PC-3 (cell line): ENCODE results near the gene PMEPA1. TPM values are rescaled to one million over a fixed set of nuclear protein-coding genes. Genes with fewer than 3 reads are reported as not detected.

ENCODE experiments used
- ATAC-seq: fragments of 200-7000 bp; cut with Tn5 transposase; 2 replicates; pipeline ENCODE4 v1.9.1; 2020; ENCODE audit warnings: mild to moderate bottlenecking, moderate library complexity
- BruUV-seq: library from RNA; stranded (reverse); fragments of 400-500 nt; replicated peaks from 2 replicates; lab custom pipeline; 2021; lab: Mats Ljungman, UMichigan
- CTCF ChIA-PET: fragments of 300-600 bp; sonication (Branson Sonifier 250); formaldehyde crosslinking; loops from one replicate; lab custom pipeline; 2022; ENCODE audit warnings: antibody characterized with exemption; lab: Charles Lee
- POLR2A ChIA-PET: fragments of 300-600 bp; sonication (Branson Sonifier 250); formaldehyde crosslinking; loops from one replicate; lab custom pipeline; 2022; ENCODE audit warnings: antibody characterized with exemption; ENCODE audit not compliant: unreplicated experiment; lab: Charles Lee
- DNase-seq: peaks from one replicate; pipeline ENCODE4 v3.0.0-alpha.2; 2015
- H2AFZ ChIP-seq: fragments of 300-600 bp; sonication (generic); 2 replicates; pipeline ENCODE4 v1.6.0; 2016; ENCODE audit warnings: antibody characterized with exemption, low read length
- H3F3A ChIP-seq: fragments of 300-600 bp; sonication (generic); one replicate; pipeline ENCODE4 v1.6.0; 2017; ENCODE audit warnings: antibody characterized with exemption, low read length, control low read depth, mild to moderate bottlenecking; ENCODE audit not compliant: unreplicated experiment
- H3K27ac ChIP-seq: fragments of 300-600 bp; sonication (generic); 2 replicates; pipeline ENCODE4 v1.5.1; 2016; ENCODE audit warnings: mild to moderate bottlenecking, low read length
- H3K27me3 ChIP-seq: fragments of 300-600 bp; sonication (generic); 2 replicates; pipeline ENCODE4 v1.6.1; 2016; ENCODE audit warnings: low read length, mixed read lengths
- H3K36me3 ChIP-seq: fragments of 300-600 bp; sonication (generic); 2 replicates; pipeline ENCODE4 v1.6.1; 2016; ENCODE audit warnings: low read depth, mixed run types, low read length, mixed read lengths
- H3K4me1 ChIP-seq: fragments of 300-600 bp; sonication (generic); 2 replicates; pipeline ENCODE4 v1.5.1; 2016; ENCODE audit warnings: low read length; ENCODE audit not compliant: insufficient read depth
- H3K4me2 ChIP-seq: fragments of 300-600 bp; sonication (generic); 2 replicates; pipeline ENCODE4 v1.6.0; 2016; ENCODE audit warnings: low read length
- H3K4me3 ChIP-seq: fragments of 300-600 bp; sonication (generic); 2 replicates; pipeline ENCODE4 v1.5.1; 2016; ENCODE audit warnings: mild to moderate bottlenecking, low read length, mixed read lengths
- H3K79me2 ChIP-seq: fragments of 300-600 bp; sonication (generic); 2 replicates; pipeline ENCODE4 v1.6.1; 2017; ENCODE audit warnings: low read length, mixed read lengths
- H3K9ac ChIP-seq: fragments of 300-600 bp; sonication (generic); 2 replicates; pipeline ENCODE4 v1.6.0; 2016; ENCODE audit warnings: mild to moderate bottlenecking, low read length
- H3K9me2 ChIP-seq: fragments of 300-600 bp; sonication (generic); replicated peaks from 2 replicates; pipeline ENCODE4 v1.6.1; 2016; ENCODE audit warnings: mixed run types, low read length, mixed read lengths
- H3K9me3 ChIP-seq: fragments of 300-600 bp; sonication (generic); 2 replicates; pipeline ENCODE4 v1.6.1; 2016; ENCODE audit warnings: low read length, mixed read lengths
- H4K20me1 ChIP-seq: fragments of 300-600 bp; sonication (generic); 2 replicates; pipeline ENCODE4 v1.6.1; 2016; ENCODE audit warnings: low read length, mixed read lengths
- CTCF ChIP-seq: fragments of 300-600 bp; sonication (generic); conservative IDR thresholded peaks from 2 replicates; pipeline ENCODE4 v1.5.1; 2017; ENCODE audit warnings: antibody characterized with exemption, low read depth, mild to moderate bottlenecking, low read length
- EZH2 ChIP-seq: fragments of 300-600 bp; sonication (generic); IDR thresholded peaks from one replicate; pipeline ENCODE4 v1.6.1; 2017; ENCODE audit warnings: antibody characterized with exemption, mild to moderate bottlenecking, low read length; ENCODE audit not compliant: unreplicated experiment
- EZH2phosphoT487 ChIP-seq: fragments of 300-600 bp; sonication (generic); IDR thresholded peaks from 2 replicates; pipeline ENCODE4 v1.6.1; 2018; ENCODE audit warnings: mild to moderate bottlenecking, antibody characterized with exemption, low read length, borderline replicate concordance
- intact Hi-C: fragments of 100-400 bp; cut with micrococcal nuclease; formaldehyde crosslinking; loops from 2 replicates; pipeline ENCODE4 v1.9.0; 2023
- total RNA-seq: library from RNA; depleted of rRNA; stranded (reverse); fragments of >200 nt; gene quantifications from 2 replicates; pipeline ENCODE4 v1.2.3, GENCODE V29; 2014

Gene PMEPA1
- total RNA-seq, 1 experiment from 2014 or later: 21.9 TPM

- Histone ChIP-seq H3K4me3 (no peak overlapping the region), H3K27me3 (no peaks in the 10 kb centered on the region), H3K9me2 (no peaks in the 10 kb centered on the region), H2AFZ (no peak overlapping the region), H3K27ac (no peak overlapping the region), H3K79me2 (no peaks in the 10 kb centered on the region), H4K20me1 (no peaks in the 10 kb centered on the region), H3K36me3 (no peaks in the 10 kb centered on the region), H3K4me2 (no peak overlapping the region), H3K4me1 (peaks cover 7% of the 10 kb centered on the region), H3K9me3 (no peaks in the 10 kb centered on the region), H3F3A (no peaks in the 10 kb centered on the region), H3K9ac (no peak overlapping the region)
- ChIA-PET CTCF (no interaction called here), POLR2A (no interaction called here)
- intact Hi-C loops: no loop called here
- no peak for ATAC-seq
- no TSS peak for BruUV-seq
- DNase-seq: no peak
- no peak for TF ChIP-seq EZH2phosphoT487
- TF ChIP-seq CTCF: no peak
- TF ChIP-seq EZH2: no peak
Measured at GRCh38 chr20:57728762-57729161, 18.9 kb upstream of the PMEPA1 start.

- H3K9me3 ChIP-seq: no peaks in the 10 kb centered on the region
- no peaks in the 10 kb centered on the region for H3K9me2 ChIP-seq
- peaks cover 7% of the 10 kb centered on the region for H3K4me1 ChIP-seq
- no peaks in the 10 kb centered on the region for H3K79me2 ChIP-seq
- intact Hi-C loops: no loop called here
- H3K9ac ChIP-seq: no peak overlapping the region
- no peaks in the 10 kb centered on the region for H3K27me3 ChIP-seq
- H3K4me3 ChIP-seq: no peak overlapping the region
- CTCF ChIA-PET: no interaction called here
- no peaks in the 10 kb centered on the region for H3F3A ChIP-seq
- BruUV-seq: no TSS peak
- POLR2A ChIA-PET: no interaction called here
- no peaks in the 10 kb centered on the region for H3K36me3 ChIP-seq
- H3K4me2 ChIP-seq: no peak overlapping the region
- ATAC-seq (no peak), DNase-seq (no peak)
- H3K27ac ChIP-seq: no peak overlapping the region
- no peaks in the 10 kb centered on the region for H4K20me1 ChIP-seq
- no peak overlapping the region for H2AFZ ChIP-seq
- TF ChIP-seq EZH2 (no peak), CTCF (no peak), EZH2phosphoT487 (no peak)
Measured at GRCh38 chr20:57727863-57728262, 18.0 kb upstream of the PMEPA1 start.

GRCh38 chr20:57725636-57726035, 15.8 kb upstream of the PMEPA1 start:
- ChIA-PET CTCF (no interaction called here), POLR2A (no interaction called here)
- intact Hi-C loops: no loop called here
- Histone ChIP-seq H3K9ac (no peak overlapping the region), H3K4me2 (no peak overlapping the region), H3K27ac (no peak overlapping the region), H3K79me2 (no peaks in the 10 kb centered on the region), H3K36me3 (no peaks in the 10 kb centered on the region), H4K20me1 (no peaks in the 10 kb centered on the region), H3K9me2 (no peaks in the 10 kb centered on the region), H3K27me3 (no peaks in the 10 kb centered on the region), H3K4me3 (no peak overlapping the region), H2AFZ (no peak overlapping the region), H3K9me3 (no peaks in the 10 kb centered on the region), H3F3A (no peaks in the 10 kb centered on the region), H3K4me1 (peaks cover 7% of the 10 kb centered on the region)
- DNase-seq (no peak), ATAC-seq (no peak)
- BruUV-seq: no TSS peak
- no peak for TF ChIP-seq EZH2phosphoT487
- no peak for TF ChIP-seq CTCF
- no peak for TF ChIP-seq EZH2
